Liver (tissue), 9 donors: ENCODE data around the gene POU6F2. TPM values are rescaled to one million over a fixed set of nuclear protein-coding genes. Genes with fewer than 3 reads are reported as not detected.

Source experiments
- DNase-seq: peaks from one replicate; pipeline ENCODE4 v3.0.0-alpha.2; 2017; ENCODE audit warnings: low spot score
- H3K27ac ChIP-seq, 2 donors: one replicate each; pipeline ENCODE4 v1.7.0; 2013; ENCODE audit warnings: inconsistent platforms in 2 of 2, low read length in 2 of 2, control low read depth in 1 of 2, low read depth in 1 of 2, mild to moderate bottlenecking in 1 of 2
- H3K27me3 ChIP-seq, 4 donors: one replicate each; pipeline versions ENCODE4 v1.6.1 to v1.7.0; 2013; ENCODE audit warnings: low read length in 3 of 4, inconsistent platforms in 1 of 4, mild to moderate bottlenecking in 1 of 4, moderate library complexity in 1 of 4; ENCODE audit not compliant: control insufficient read depth in 4 of 4, insufficient read depth in 4 of 4
- H3K36me3 ChIP-seq, 4 donors: one replicate each; pipeline versions ENCODE4 v1.6.1 to v1.7.0; 2013; ENCODE audit warnings: low read length in 3 of 4, mild to moderate bottlenecking in 3 of 4, low read depth in 1 of 4, moderate library complexity in 1 of 4; ENCODE audit not compliant: control insufficient read depth in 4 of 4, insufficient read depth in 3 of 4
- H3K4me1 ChIP-seq, 4 donors: one replicate each; pipeline versions ENCODE4 v1.6.1 to v1.7.0; 2013; ENCODE audit warnings: low read length in 3 of 4, mild to moderate bottlenecking in 3 of 4, moderate library complexity in 1 of 4; ENCODE audit not compliant: control insufficient read depth in 4 of 4, insufficient read depth in 4 of 4
- H3K4me3 ChIP-seq, 3 donors: one replicate each; pipeline versions ENCODE4 v1.6.1 to v1.7.0; 2013; ENCODE audit warnings: low read length in 3 of 3, control low read depth in 1 of 3, low read depth in 1 of 3, mild to moderate bottlenecking in 1 of 3
- H3K9ac ChIP-seq, 2 donors: one replicate each; pipeline ENCODE4 v1.7.0; 2013; ENCODE audit warnings: low read length in 2 of 2, mild to moderate bottlenecking in 2 of 2, moderate library complexity in 2 of 2, control low read depth in 1 of 2, low read depth in 1 of 2
- H3K9me3 ChIP-seq, 4 donors: one replicate each; pipeline versions ENCODE4 v1.6.1 to v1.7.0; 2013; ENCODE audit warnings: low read length in 3 of 4; ENCODE audit not compliant: control insufficient read depth in 4 of 4
- FOXA2 ChIP-seq: IDR thresholded peaks from 2 replicates; pipeline ENCODE4 v1.6.1; 2016; ENCODE audit warnings: antibody characterized with exemption
- HNF4G ChIP-seq: IDR thresholded peaks from 2 replicates; pipeline ENCODE4 v1.6.1; 2016; ENCODE audit warnings: antibody characterized with exemption
- NR2F2 ChIP-seq: IDR thresholded peaks from 2 replicates; pipeline ENCODE4 v1.6.1; 2016; ENCODE audit warnings: antibody characterized with exemption
- REST ChIP-seq: IDR thresholded peaks from 2 replicates; pipeline ENCODE4 v1.6.1; 2016; ENCODE audit warnings: antibody characterized with exemption, mild to moderate bottlenecking
- SP1 ChIP-seq: IDR thresholded peaks from 2 replicates; pipeline ENCODE4 v1.6.1; 2018; ENCODE audit warnings: antibody characterized with exemption, mild to moderate bottlenecking
- ZBTB33 ChIP-seq: IDR thresholded peaks from 2 replicates; pipeline ENCODE4 v1.6.1; 2016; ENCODE audit warnings: antibody characterized with exemption
- WGBS: extraction: QIAGEN DNeasy Blood & Tissue Kit; methylation state at CpG from one replicate; pipeline ENCODE4 v1.1.7; 2013; 5-methylcytosine and 5-hydroxymethylcytosine counted together
- polyA plus RNA-seq, 2 donors: library from polyadenylated mRNA; stranded (reverse) in 1 of 2; unstranded in 1 of 2; fragments of 200-250 nt in 1 of 2; fragments of >200 nt in 1 of 2; fragmentation: Nextera tagmentation in 1 of 2; extraction: Ambion mirVana in 1 of 2; gene quantifications; one replicate each; pipeline versions ENCODE4 v1.2.1 to v1.2.3, GENCODE V29; 2013 to 2015
- total RNA-seq, 2 donors: library from RNA; depleted of rRNA; stranded (reverse); fragments of >200 nt; gene quantifications; one replicate each; pipeline ENCODE4 v1.2.3, GENCODE V29; 2014
- TF ChIP-seq, protein P1 (sequence below): IDR thresholded peaks from 2 replicates; pipeline ENCODE4 v1.6.1; 2016; ENCODE audit warnings: antibody characterized with exemption
- donor health status: healthy.
- donor health status: healthy.
- donor health status: healthy.
- donor health status: healthy.
- donor health status: healthy.

POU6F2 gene
- total and polyA plus RNA-seq, 4 donors, result under 0.01 to 0.24 (median 0.08) TPM; not detected in 1

DNA sequence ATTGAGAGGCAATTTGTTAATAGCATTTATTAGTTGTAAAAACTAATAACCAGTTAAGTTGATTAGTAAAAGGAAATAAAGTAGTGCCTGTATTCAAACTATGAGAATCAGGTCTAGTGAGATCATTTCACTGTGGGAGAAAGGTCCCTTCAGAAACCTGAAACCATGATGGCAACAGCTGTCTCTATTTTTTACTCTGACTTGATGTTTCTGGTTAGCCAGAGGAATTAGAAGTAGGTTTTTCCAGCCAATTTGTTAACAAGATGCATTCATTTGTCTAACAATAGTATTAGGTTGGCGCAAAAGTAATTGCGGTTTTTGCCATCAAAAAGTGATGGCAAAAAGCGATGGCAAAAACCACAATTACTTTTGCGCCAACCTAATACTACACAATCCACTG is 316.3 kb downstream of the POU6F2 start (continued):
- TF ChIP-seq ZBTB33, result no peak

GRCh38 chr7:39295796-39296195 is 318.1 kb downstream of the POU6F2 start:
- no peak for TF ChIP-seq FOXA2
- TF ChIP-seq NR2F2, result no peak
- no peak for TF ChIP-seq SP1
- TF ChIP-seq, protein P1, sequence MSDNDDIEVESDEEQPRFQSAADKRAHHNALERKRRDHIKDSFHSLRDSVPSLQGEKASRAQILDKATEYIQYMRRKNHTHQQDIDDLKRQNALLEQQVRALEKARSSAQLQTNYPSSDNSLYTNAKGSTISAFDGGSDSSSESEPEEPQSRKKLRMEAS, result no peak
- TF ChIP-seq REST, result no peak
- TF ChIP-seq HNF4G, result no peak
- no peaks in the 10 kb centered on the region for H3K27me3 ChIP-seq
- DNase-seq, result no peak
- H3K4me1 ChIP-seq, result no peaks in the 10 kb centered on the region
- H3K9ac ChIP-seq, result no peak overlapping the region
- no peak overlapping the region for H3K27ac ChIP-seq
- no peaks in the 10 kb centered on the region for H3K36me3 ChIP-seq
- H3K4me3 ChIP-seq, result no peak overlapping the region
- H3K9me3 ChIP-seq, result no peaks in the 10 kb centered on the region

GRCh38 chr7:39299695-39300094 is 322.0 kb downstream of the POU6F2 start:
- TF ChIP-seq REST, result no peak
- no peak for TF ChIP-seq SP1
- 75% methylated on average over 6 of the region's 6 CpGs for WGBS
- H3K4me1 ChIP-seq, result no peaks in the 10 kb centered on the region
- H3K27ac ChIP-seq, result no peak overlapping the region
- H3K9me3 ChIP-seq, result no peaks in the 10 kb centered on the region
- no peak overlapping the region for H3K4me3 ChIP-seq
- no peak for DNase-seq
- no peaks in the 10 kb centered on the region for H3K27me3 ChIP-seq
- H3K9ac ChIP-seq, result no peak overlapping the region
- no peaks in the 10 kb centered on the region for H3K36me3 ChIP-seq
